Rectal smooth muscle tissue (tissue), 1 donor: Measurements from ENCODE around the gene NEK5.

Experiments
- H3K27ac ChIP-seq: one replicate; pipeline ENCODE4 v1.7.0; 2013; ENCODE audit warnings: low read depth, low read length, inconsistent platforms
- H3K27me3 ChIP-seq: one replicate; pipeline ENCODE4 v1.7.0; 2013; ENCODE audit warnings: low read length; ENCODE audit not compliant: control insufficient read depth, insufficient read depth
- H3K36me3 ChIP-seq: one replicate; pipeline ENCODE4 v1.7.0; 2013; ENCODE audit warnings: low read length; ENCODE audit not compliant: control insufficient read depth, insufficient read depth
- H3K4me1 ChIP-seq: one replicate; pipeline ENCODE4 v1.7.0; 2013; ENCODE audit warnings: low read length; ENCODE audit not compliant: control insufficient read depth, insufficient read depth
- H3K4me3 ChIP-seq: one replicate; pipeline ENCODE4 v1.7.0; 2013; ENCODE audit warnings: low read length
- H3K9ac ChIP-seq: one replicate; pipeline ENCODE4 v1.7.0; 2013; ENCODE audit warnings: low read length

NEK5 gene

DNA sequence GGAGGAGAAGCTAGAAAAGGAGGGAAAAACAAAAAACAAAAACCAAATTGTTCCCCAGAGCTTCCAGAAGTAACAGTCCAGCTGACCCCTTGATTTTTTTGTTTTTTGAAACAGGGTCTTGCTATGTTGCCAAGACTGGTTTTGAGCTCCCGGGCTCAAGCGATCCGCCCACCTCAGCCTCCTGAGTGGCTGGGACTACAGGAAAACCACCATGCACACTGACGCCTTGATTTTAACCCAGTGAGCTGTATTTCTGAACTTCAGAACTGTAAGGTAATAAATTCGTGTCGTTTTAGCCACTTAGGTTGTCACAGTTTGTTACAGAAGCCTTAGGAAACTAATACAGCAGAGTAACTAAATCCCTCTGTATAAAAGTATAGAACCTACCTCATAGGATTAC lies 31.6 kb upstream of the NEK5 start:
- H3K27me3 ChIP-seq = no peaks in the 10 kb centered on the region
- H3K4me1 ChIP-seq = no peaks in the 10 kb centered on the region
- H3K9ac ChIP-seq = no peak overlapping the region
- no peak overlapping the region for H3K4me3 ChIP-seq
- H3K27ac ChIP-seq = no peak overlapping the region
- no peaks in the 10 kb centered on the region for H3K36me3 ChIP-seq

DNA sequence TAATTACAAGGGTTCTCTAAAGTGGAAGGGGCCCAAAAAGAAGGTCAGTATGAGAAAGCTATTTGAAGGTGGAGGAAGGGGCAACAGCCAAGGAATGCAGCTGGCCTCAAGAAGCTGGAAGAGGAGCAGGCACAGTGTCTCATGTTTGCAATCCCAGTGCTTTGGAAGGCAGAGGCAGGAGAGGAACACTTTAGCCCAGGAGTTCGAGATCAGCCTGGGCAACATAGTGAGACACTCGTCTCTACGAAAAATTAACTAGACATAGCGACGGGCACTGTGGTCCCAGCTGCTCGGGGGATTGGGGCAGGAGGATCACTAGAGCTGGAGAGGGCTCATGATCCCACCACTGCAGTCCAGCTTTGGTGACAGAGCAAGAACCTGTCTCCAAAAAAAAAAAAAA lies 31.2 kb upstream of the NEK5 start:
- H3K4me3 ChIP-seq = peak overlapping the region; percentile 82
- no peaks in the 10 kb centered on the region for H3K36me3 ChIP-seq
- H3K9ac ChIP-seq = no peak overlapping the region
- no peaks in the 10 kb centered on the region for H3K27me3 ChIP-seq
- H3K4me1 ChIP-seq = no peaks in the 10 kb centered on the region
- no peak overlapping the region for H3K27ac ChIP-seq

DNA sequence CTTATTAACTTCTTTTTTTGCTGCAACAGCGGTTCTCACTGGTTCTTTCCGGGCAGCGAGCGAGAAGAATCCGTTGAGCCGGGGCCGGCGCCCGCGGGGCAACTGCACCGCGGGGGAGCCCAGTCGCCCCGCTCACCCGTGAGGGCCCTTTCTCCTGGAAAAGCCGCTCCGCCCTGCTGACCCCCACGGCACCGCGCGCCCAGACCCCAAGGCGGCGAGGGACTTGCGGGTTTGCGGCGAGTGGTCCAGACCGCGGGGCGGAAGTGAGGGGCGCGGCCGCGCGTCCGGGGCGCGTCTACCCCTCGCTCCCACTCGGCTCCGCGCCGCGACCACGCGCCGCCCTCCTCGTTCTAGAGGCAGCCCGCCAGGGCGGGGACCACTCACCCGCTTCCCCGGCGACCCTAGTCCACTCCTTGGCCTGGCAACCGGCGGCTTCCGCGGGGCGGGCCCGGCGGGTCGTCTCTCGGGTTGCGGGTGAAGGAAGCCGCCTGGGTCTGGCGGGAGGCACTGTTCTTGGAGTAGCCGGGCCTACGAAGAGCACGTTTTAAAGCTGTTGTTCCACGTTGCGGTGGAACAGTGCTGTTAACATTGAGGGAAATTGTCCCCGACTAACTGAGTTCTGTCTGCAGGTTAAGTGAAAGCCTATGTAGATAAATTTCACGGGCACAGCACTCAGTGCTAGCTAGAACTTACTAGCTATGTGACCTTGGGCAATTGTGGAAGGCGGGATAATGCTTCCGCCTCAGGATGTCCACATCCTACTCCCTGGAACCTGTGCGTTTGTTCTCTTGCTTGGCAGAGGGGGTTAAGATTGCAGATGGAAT lies 30.5 kb upstream of the NEK5 start, which contains the start of gene NEK3:
TSS of gene NEK3 (minus strand) at position 439 of the 824 bp plus-strand sequence. CDS start 3,406 bp downstream, outside the sequence.
- no peaks in the 10 kb centered on the region for H3K36me3 ChIP-seq
- H3K27me3 ChIP-seq = no peaks in the 10 kb centered on the region
- H3K4me1 ChIP-seq = no peaks in the 10 kb centered on the region
- H3K9ac ChIP-seq = peak within 1 kb of the TSS; percentile 61
- H3K27ac ChIP-seq = peak within 1 kb of the TSS; percentile 74
- H3K4me3 ChIP-seq = peak within 1 kb of the TSS; percentile 82

DNA sequence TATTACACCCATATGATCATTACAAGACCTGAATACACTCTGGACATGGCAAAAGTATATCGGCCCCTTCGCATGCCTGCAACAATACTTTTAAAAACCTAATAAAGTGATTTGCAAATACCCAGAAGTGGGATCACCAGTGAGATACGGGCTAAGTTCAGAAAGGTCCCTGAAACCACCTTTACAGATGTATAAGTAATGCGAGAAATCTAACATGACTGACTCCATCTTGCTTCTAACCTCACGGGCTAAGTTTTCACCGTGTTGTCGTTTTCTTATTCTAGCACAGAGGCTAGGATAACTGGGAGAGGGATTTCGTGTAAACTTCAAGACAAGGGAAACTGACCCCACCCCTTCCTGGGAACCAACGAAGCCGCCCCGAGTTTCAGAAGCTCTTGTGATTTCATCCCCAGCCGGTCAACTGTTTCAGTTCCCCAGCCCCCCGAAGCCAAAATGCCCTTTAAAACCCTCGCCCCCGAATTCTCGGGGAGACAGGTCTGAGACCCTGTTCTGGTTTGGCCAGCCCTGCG lies 29.8 kb upstream of the NEK5 start:
- Histone ChIP-seq H3K9ac (peak overlapping the region; percentile 61), H3K27me3 (no peaks in the 10 kb centered on the region), H3K4me1 (no peaks in the 10 kb centered on the region), H3K27ac (peak overlapping the region; percentile 74), H3K36me3 (no peaks in the 10 kb centered on the region), H3K4me3 (peak overlapping the region; percentile 82)

DNA sequence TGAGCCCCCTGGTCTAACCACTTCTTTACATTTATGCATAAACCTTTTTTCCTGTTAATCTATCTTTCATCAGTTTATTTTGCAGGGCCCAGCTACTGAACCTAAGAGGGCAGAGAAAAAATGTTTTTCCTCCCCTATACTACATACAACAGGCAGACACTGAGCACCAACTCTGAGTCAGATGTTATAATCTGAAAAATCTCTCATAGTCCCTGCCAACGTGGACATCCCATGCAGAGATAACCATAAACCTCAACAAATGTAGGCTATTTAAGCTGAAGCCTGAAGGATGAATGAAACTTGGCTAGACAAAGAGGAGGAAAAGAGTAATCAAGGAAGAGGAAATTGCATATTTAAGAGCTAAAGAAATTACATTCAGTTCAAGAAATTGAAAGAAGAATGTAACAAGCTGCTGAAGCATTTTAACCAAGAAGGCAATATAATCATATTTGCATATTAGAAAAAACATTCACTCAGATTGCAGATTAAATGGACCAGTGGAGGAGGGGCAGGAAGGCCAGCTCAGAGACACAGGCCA lies 27.9 kb upstream of the NEK5 start:
- no peak overlapping the region for H3K9ac ChIP-seq
- H3K36me3 ChIP-seq = peaks cover 3% of the 10 kb centered on the region
- no peaks in the 10 kb centered on the region for H3K4me1 ChIP-seq
- H3K27ac ChIP-seq = no peak overlapping the region
- H3K27me3 ChIP-seq = no peaks in the 10 kb centered on the region
- no peak overlapping the region for H3K4me3 ChIP-seq

DNA sequence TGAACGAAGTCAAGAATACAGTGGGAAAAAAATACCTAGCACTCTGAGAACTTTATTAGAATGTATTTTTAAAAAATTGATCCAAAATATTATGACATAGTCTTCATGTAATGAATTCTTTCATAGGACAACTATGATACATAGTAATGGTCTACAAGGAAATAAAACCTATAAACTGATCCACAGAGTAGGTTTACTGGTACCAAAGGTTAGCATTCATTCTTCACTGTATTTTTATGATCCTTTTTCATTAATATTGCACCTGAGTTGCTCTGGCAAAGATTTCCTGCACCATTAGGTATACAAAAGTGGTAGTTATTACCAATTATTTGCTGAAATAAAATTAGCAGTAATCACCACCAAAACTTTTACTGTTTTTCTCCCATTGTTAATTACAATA lies 26.3 kb upstream of the NEK5 start:
- H3K36me3 ChIP-seq = peaks cover 3% of the 10 kb centered on the region
- no peak overlapping the region for H3K4me3 ChIP-seq
- H3K27me3 ChIP-seq = no peaks in the 10 kb centered on the region
- H3K9ac ChIP-seq = no peak overlapping the region
- no peak overlapping the region for H3K27ac ChIP-seq
- no peaks in the 10 kb centered on the region for H3K4me1 ChIP-seq

DNA sequence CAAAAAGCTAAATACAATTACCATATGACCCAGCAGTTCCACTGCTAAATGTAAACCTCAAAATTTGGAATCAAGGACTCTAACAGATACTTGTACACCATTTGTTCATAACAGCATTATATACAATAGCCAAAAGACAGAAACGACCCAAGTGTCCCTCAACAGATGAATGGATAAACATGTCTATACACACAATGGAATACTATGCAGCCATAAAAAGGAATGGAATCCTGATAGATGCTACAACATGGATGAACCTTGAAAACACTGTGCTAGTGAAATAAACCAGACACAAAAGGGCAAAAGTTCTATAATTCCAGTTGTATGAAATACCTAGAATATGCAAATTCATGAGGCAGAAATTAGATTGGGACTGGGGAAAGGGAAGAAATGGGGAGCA lies 18.4 kb upstream of the NEK5 start:
- Histone ChIP-seq H3K4me1 (no peaks in the 10 kb centered on the region), H3K4me3 (no peak overlapping the region), H3K9ac (no peak overlapping the region), H3K27ac (no peak overlapping the region), H3K36me3 (peaks cover 2% of the 10 kb centered on the region), H3K27me3 (no peaks in the 10 kb centered on the region)

DNA sequence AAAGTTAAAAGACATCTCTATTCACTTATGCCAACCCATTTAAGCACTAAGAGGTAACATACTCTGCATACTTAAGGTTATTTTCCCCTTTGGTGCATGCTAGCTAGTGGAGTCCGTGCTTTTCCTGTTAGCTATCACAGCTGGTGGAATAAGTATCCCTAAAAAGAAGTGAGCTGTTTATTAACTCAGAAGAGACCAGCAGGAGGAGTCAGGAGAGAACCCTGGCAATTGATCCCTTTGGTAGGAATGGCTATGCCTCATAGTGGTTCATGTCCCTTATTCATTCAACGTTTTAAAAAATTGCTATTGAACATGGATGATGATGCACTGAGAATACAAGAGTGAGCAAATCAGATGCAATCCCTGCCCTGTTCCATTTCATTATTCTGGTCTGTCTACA lies 12.4 kb upstream of the NEK5 start:
- Histone ChIP-seq H3K36me3 (no peaks in the 10 kb centered on the region), H3K9ac (no peak overlapping the region), H3K27ac (no peak overlapping the region), H3K27me3 (no peaks in the 10 kb centered on the region), H3K4me1 (no peaks in the 10 kb centered on the region), H3K4me3 (no peak overlapping the region)

DNA sequence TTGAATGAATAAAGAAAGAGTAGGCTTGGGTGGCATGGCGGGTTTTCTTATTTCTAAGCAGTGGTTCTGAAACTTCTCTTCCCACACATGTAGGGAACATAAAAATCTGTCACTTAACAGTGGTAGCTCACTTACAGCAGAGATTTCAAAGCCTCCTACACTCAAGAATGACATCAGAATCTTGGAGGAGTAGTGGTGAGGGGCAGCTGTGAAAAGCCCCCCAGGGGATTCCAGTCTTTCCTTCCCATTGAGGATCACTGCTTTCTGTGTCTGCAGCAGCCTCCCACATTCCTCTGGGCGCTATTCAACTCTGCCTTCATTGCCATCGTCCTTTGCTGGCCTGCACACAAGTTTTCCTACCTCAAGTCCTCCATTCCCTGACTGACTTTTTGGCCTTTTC lies 8.6 kb upstream of the NEK5 start:
- no peak overlapping the region for H3K4me3 ChIP-seq
- peaks cover 3% of the 10 kb centered on the region for H3K36me3 ChIP-seq
- no peaks in the 10 kb centered on the region for H3K27me3 ChIP-seq
- H3K9ac ChIP-seq = no peak overlapping the region
- H3K4me1 ChIP-seq = no peaks in the 10 kb centered on the region
- H3K27ac ChIP-seq = no peak overlapping the region

DNA sequence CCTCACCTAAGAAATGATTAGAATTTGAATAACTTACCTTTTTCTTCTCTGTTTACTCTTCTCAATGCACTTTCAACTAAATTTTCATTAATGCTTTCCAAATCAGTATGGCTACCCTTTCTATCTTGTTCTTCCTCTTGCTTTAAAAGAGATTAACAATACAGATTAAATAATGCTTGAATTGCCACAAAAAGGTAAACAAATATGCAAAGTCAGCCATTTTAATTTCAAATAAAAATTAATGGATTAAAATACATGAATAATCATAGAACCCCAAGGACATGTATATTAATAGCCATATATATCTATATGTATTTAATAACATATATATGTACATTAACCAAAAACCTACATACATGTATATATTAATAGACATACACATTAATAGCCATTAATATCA lies 7.9 kb upstream of the NEK5 start:
- H3K4me3 ChIP-seq = no peak overlapping the region
- no peaks in the 10 kb centered on the region for H3K27me3 ChIP-seq
- no peaks in the 10 kb centered on the region for H3K4me1 ChIP-seq
- H3K36me3 ChIP-seq = peaks cover 9% of the 10 kb centered on the region
- no peak overlapping the region for H3K9ac ChIP-seq
- H3K27ac ChIP-seq = no peak overlapping the region

DNA sequence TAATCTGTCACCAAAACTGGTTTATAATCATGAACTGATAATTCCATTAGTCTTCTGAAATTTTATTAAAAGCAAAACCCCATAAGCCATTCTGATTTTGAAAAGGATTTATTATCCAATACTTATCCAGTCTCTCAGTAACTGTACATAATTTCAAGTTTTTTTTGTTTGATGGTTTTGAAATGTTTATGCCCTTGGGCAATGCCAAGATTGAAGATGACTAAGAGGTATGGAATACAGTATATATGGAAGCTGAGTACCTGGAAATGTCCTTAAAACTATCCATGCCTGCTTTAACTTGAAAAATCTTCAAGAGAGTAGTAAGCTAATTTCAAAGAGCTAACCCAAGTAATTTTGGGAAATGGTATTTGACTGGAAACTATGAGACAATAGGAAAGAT lies 1.8 kb upstream of the NEK5 start:
- Histone ChIP-seq H3K27me3 (no peaks in the 10 kb centered on the region), H3K4me3 (no peak overlapping the region), H3K36me3 (peaks cover 11% of the 10 kb centered on the region), H3K4me1 (no peaks in the 10 kb centered on the region), H3K9ac (no peak overlapping the region), H3K27ac (no peak overlapping the region)

DNA sequence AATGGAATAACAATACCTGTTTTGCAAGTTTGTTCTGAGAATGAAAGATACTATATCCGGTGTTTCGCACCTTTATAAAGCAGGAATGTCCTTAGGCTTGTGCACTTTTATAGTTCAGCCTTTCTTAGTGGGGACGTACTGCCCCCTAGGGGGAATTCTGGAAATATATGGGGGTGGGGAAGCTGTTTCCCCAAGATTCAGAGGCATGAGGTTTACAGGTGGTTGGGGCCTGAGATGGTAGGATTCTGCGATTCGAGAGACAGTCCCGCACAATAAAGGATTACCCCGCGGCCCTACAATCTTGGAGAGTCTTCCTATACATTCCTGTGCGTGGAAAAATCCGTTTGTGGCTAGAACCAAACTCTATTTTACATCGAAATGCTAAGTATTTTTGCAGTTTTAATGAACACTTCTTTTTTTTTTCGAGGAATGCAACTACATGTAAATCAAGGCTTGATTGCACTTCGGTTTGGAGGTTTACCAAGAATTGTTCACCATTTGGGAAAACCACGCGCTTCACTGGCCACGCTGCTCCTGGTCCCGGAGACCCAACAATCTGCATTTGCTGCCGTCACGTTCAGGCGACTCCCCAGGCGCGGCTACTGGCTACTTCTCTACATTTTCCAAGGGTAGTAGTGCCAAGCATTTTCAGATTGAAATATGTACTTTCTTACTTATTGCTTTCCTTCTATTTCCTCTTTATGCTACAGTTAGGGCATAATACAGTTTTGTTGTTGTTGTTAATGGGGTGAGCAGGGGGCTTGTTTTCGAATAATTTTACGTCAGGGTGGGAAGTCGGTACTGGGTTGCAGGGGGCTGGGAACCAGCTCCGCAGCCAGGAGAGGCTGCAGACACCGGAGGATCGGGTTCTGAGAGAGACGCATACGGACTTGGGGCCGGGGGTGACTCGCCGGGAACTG lies 830 bp downstream of the NEK5 start:
- H3K4me3 ChIP-seq = peak overlapping the region; percentile 61
- peaks cover 10% of the 10 kb centered on the region for H3K36me3 ChIP-seq
- H3K9ac ChIP-seq = no peak overlapping the region
- no peaks in the 10 kb centered on the region for H3K27me3 ChIP-seq
- no peaks in the 10 kb centered on the region for H3K4me1 ChIP-seq
- H3K27ac ChIP-seq = no peak overlapping the region
